Vagina (tissue), 2 donors: ENCODE data around the gene FAM131B. TPM values are rescaled to one million over a fixed set of nuclear protein-coding genes. Genes with fewer than 3 reads are reported as not detected.

Source experiments
- DNase-seq, 2 donors: peaks; one replicate each; pipeline ENCODE4 v3.0.0-alpha.2; 2017; ENCODE audit errors: extremely low spot score in 2 of 2
- H3K27ac ChIP-seq: fragments of 200-600 bp; sonication (generic); one replicate; pipeline ENCODE4 v1.5.1; 2019
- H3K27me3 ChIP-seq: fragments of 200-600 bp; sonication (generic); one replicate; pipeline ENCODE4 v1.5.1; 2019
- H3K36me3 ChIP-seq, 2 donors: fragments of 200-600 bp; sonication (generic); one replicate each; pipeline ENCODE4 v1.5.1; 2017 to 2019
- H3K4me1 ChIP-seq: fragments of 200-600 bp; sonication (generic); one replicate; pipeline ENCODE4 v1.5.1; 2019
- H3K4me3 ChIP-seq, 2 donors: fragments of 200-600 bp; sonication (generic); 1 replicate in 1 of 2; 2 replicates in 1 of 2; pipeline ENCODE4 v1.5.1; 2016 to 2019
- H3K9me3 ChIP-seq: fragments of 200-600 bp; sonication (generic); one replicate; pipeline ENCODE4 v1.5.1; 2019
- CTCF ChIP-seq, 3 experiments: fragments of 450-650 bp in 2 of 3; fragments of 200-600 bp in 1 of 3; sonication (generic) in 1 of 3; IDR thresholded peaks; one replicate each; pipeline ENCODE4 v1.5.1; 2017 to 2019; ENCODE audit warnings: antibody characterized with exemption in 3 of 3, mild to moderate bottlenecking in 2 of 3, moderate library complexity in 2 of 3
- POLR2A ChIP-seq, 2 donors: fragments of 450-650 bp; IDR thresholded peaks; one replicate each; pipeline ENCODE4 v1.6.1; 2017; ENCODE audit warnings: antibody characterized with exemption in 2 of 2, mild to moderate bottlenecking in 2 of 2, moderate library complexity in 2 of 2
- POLR2AphosphoS5 ChIP-seq, 2 donors: sonication (generic); formaldehyde crosslinking; IDR thresholded peaks; one replicate each; pipeline ENCODE4 v1.9.0; 2017; ENCODE audit warnings: antibody characterized with exemption in 2 of 2, mild to moderate bottlenecking in 2 of 2, low read depth in 1 of 2; ENCODE audit not compliant: insufficient read depth in 1 of 2
- intact Hi-C: fragments of 100-400 bp; cut with DNase I; formaldehyde crosslinking; loops from one replicate; pipeline ENCODE4 v1.15.1; 2023
- total RNA-seq: library from RNA; depleted of rRNA; stranded (reverse); fragments of >200 nt; gene quantifications from one replicate; pipeline ENCODE4 v1.2.3, GENCODE V29; 2016

The FAM131B gene
- total RNA-seq, 1 donor from 2014 or later: 1.5 TPM

- no peak for DNase-seq
- intact Hi-C loops: loop anchor here (10.0 kb wide), 1 partner anchor 45 kb away; no protein-coding TSS in a partner anchor
- H3K4me1 ChIP-seq: no peaks in the 10 kb centered on the region
- TF ChIP-seq POLR2A (IDR thresholded peaks at IDR 0.05) (no peak), CTCF (IDR thresholded peaks at IDR 0.05) (no peak), POLR2AphosphoS5 (IDR thresholded peaks at IDR 0.05; ENCODE audit: insufficient read depth in 1 of 2, low read depth in 1 of 2) (no peak)
- no peaks in the 10 kb centered on the region for H3K36me3 ChIP-seq
- H3K27me3 ChIP-seq: no peaks in the 10 kb centered on the region
- no peaks in the 10 kb centered on the region for H3K9me3 ChIP-seq
- H3K4me3 ChIP-seq: no peak overlapping the region
- no peak overlapping the region for H3K27ac ChIP-seq
These were observed 7.5 kb upstream of the FAM131B start for GRCh38 chr7:143369678-143370651.

- no peak for DNase-seq
- intact Hi-C loops: loop anchor here (10.0 kb wide), 1 partner anchor 46 kb away; no protein-coding TSS in a partner anchor
- Histone ChIP-seq H3K36me3 (no peaks in the 10 kb centered on the region), H3K27me3 (no peaks in the 10 kb centered on the region), H3K9me3 (no peaks in the 10 kb centered on the region), H3K27ac (no peak overlapping the region), H3K4me3 (no peak overlapping the region), H3K4me1 (no peaks in the 10 kb centered on the region)
- TF ChIP-seq POLR2AphosphoS5 (IDR thresholded peaks at IDR 0.05; ENCODE audit: insufficient read depth in 1 of 2, low read depth in 1 of 2) (no peak), POLR2A (IDR thresholded peaks at IDR 0.05) (no peak), CTCF (IDR thresholded peaks at IDR 0.05) (no peak)
These were observed 5.9 kb upstream of the FAM131B start for GRCh38 chr7:143368387-143368786.

GRCh38 chr7:143367972-143368371 lies 5.5 kb upstream of the FAM131B start:
- no peaks in the 10 kb centered on the region for H3K4me1 ChIP-seq
- intact Hi-C loops: loop anchor here (10.0 kb wide), 1 partner anchor 47 kb away; no protein-coding TSS in a partner anchor
- H3K36me3 ChIP-seq: no peaks in the 10 kb centered on the region
- no peak for DNase-seq
- H3K4me3 ChIP-seq: no peak overlapping the region
- no peaks in the 10 kb centered on the region for H3K9me3 ChIP-seq
- no peak overlapping the region for H3K27ac ChIP-seq
- no peak for TF ChIP-seq CTCF (IDR thresholded peaks at IDR 0.05)
- no peak for TF ChIP-seq POLR2A (IDR thresholded peaks at IDR 0.05)
- no peak for TF ChIP-seq POLR2AphosphoS5 (IDR thresholded peaks at IDR 0.05; ENCODE audit: insufficient read depth in 1 of 2, low read depth in 1 of 2)
- H3K27me3 ChIP-seq: no peaks in the 10 kb centered on the region

- H3K4me3 ChIP-seq: peak overlapping the region; percentile 62 to 75
- H3K4me1 ChIP-seq: peaks cover 11% of the 10 kb centered on the region
- intact Hi-C loops: loop anchor here (10.0 kb wide), 1 partner anchor 52 kb away; no protein-coding TSS in a partner anchor
- no peaks in the 10 kb centered on the region for H3K9me3 ChIP-seq
- no peaks in the 10 kb centered on the region for H3K27me3 ChIP-seq
- no peaks in the 10 kb centered on the region for H3K36me3 ChIP-seq
- H3K27ac ChIP-seq: no peak overlapping the region
- TF ChIP-seq CTCF (IDR thresholded peaks at IDR 0.05) (no peak), POLR2A (IDR thresholded peaks at IDR 0.05) (no peak), POLR2AphosphoS5 (IDR thresholded peaks at IDR 0.05; ENCODE audit: insufficient read depth in 1 of 2, low read depth in 1 of 2) (no peak)
- DNase-seq: no peak
These were observed 764 bp upstream of the FAM131B start for GRCh38 chr7:143363016-143363937.
